Lower lobe of right lung (tissue), 2 donors: ENCODE measurements around the gene SEMA5A. TPM values are rescaled to one million over a fixed set of nuclear protein-coding genes. Genes with fewer than 3 reads are reported as not detected.

ENCODE experiments used
- ATAC-seq, 2 donors: fragments of 200-7000 bp; cut with Tn5 transposase; one replicate each; pipeline ENCODE4 v1.9.1; 2020 to 2022; ENCODE audit warnings: mild to moderate bottlenecking in 2 of 2, moderate library complexity in 2 of 2
- DNase-seq: peaks from one replicate; pipeline ENCODE4 v3.0.0-alpha.2; 2020
- H3K27ac ChIP-seq: fragments of 200-600 bp; one replicate; pipeline ENCODE4 v1.8.0; 2022
- H3K27me3 ChIP-seq: fragments of 200-600 bp; one replicate; pipeline ENCODE4 v1.8.0; 2022; ENCODE audit warnings: low read depth
- H3K36me3 ChIP-seq: fragments of 200-600 bp; one replicate; pipeline ENCODE4 v1.8.0; 2022; ENCODE audit warnings: mild to moderate bottlenecking
- H3K4me1 ChIP-seq: fragments of 200-600 bp; one replicate; pipeline ENCODE4 v1.8.0; 2022
- H3K4me3 ChIP-seq: fragments of 200-600 bp; one replicate; pipeline ENCODE4 v1.8.0; 2022; ENCODE audit warnings: mild to moderate bottlenecking
- H3K9me3 ChIP-seq: fragments of 200-600 bp; one replicate; pipeline ENCODE4 v1.8.0; 2022
- intact Hi-C: fragments of 100-400 bp; cut with DNase I; formaldehyde crosslinking; loops from one replicate; pipeline ENCODE4 v1.11.0; 2022
- total RNA-seq: library from RNA; stranded (reverse); fragmentation: NEBNext Ultra II Directional; extraction: Animal tissue kit (Norgen Biotek cat#: 25700); gene quantifications from one replicate; pipeline ENCODE4 v1.2.1, GENCODE V29; 2021
- TF ChIP-seq, protein P1 (sequence below): fragments of 200-600 bp; IDR thresholded peaks from one replicate; pipeline ENCODE4 v1.8.0; 2022; ENCODE audit warnings: antibody characterized with exemption, mild to moderate bottlenecking
- donor health status: DM: no; HTN: yes; CAD: no; lungs with severe emphysema.

SEMA5A gene
- total RNA-seq, 1 donor from 2014 or later = 29.3 TPM

GRCh38 chr5:9399094-9399493, 146.8 kb downstream of the SEMA5A start:
- Histone ChIP-seq H3K4me3 (no peak overlapping the region), H3K36me3 (no peaks in the 10 kb centered on the region), H3K27me3 (no peaks in the 10 kb centered on the region), H3K9me3 (no peaks in the 10 kb centered on the region), H3K4me1 (no peaks in the 10 kb centered on the region), H3K27ac (no peak overlapping the region)
- intact Hi-C loops = no loop called here
- no peak for DNase-seq
- no peak for ATAC-seq
- TF ChIP-seq, protein P1, sequence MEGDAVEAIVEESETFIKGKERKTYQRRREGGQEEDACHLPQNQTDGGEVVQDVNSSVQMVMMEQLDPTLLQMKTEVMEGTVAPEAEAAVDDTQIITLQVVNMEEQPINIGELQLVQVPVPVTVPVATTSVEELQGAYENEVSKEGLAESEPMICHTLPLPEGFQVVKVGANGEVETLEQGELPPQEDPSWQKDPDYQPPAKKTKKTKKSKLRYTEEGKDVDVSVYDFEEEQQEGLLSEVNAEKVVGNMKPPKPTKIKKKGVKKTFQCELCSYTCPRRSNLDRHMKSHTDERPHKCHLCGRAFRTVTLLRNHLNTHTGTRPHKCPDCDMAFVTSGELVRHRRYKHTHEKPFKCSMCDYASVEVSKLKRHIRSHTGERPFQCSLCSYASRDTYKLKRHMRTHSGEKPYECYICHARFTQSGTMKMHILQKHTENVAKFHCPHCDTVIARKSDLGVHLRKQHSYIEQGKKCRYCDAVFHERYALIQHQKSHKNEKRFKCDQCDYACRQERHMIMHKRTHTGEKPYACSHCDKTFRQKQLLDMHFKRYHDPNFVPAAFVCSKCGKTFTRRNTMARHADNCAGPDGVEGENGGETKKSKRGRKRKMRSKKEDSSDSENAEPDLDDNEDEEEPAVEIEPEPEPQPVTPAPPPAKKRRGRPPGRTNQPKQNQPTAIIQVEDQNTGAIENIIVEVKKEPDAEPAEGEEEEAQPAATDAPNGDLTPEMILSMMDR = no peak

DNA sequence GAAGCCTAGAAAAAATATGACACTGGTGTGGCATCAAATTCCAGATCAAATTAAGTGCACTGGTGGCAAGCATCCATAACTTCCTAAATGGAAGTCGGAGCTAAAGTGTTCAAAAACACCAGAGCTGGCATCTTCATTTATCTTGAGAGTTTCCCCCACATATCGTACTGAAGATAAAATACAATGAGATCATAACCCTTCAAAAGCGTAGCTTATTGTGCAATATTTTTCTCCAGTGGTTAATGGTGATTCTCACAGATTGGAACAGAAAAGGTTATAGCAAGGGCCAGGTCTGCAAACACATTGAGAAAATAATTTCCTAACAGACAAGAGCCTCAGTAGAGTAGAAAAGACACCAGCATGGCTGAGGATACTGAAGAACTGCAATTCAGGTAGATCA, 147.6 kb downstream of the SEMA5A start:
- Histone ChIP-seq H3K27me3 (no peaks in the 10 kb centered on the region), H3K36me3 (no peaks in the 10 kb centered on the region), H3K27ac (no peak overlapping the region), H3K9me3 (no peaks in the 10 kb centered on the region), H3K4me1 (no peaks in the 10 kb centered on the region), H3K4me3 (no peak overlapping the region)
- no peak for ATAC-seq
- DNase-seq = no peak
- TF ChIP-seq, protein P1 = no peak
- intact Hi-C loops = no loop called here

GRCh38 chr5:9396285-9396770, 149.5 kb downstream of the SEMA5A start:
- intact Hi-C loops = no loop called here
- Histone ChIP-seq H3K27ac (no peak overlapping the region), H3K27me3 (no peaks in the 10 kb centered on the region), H3K9me3 (no peaks in the 10 kb centered on the region), H3K36me3 (no peaks in the 10 kb centered on the region), H3K4me1 (no peaks in the 10 kb centered on the region), H3K4me3 (no peak overlapping the region)
- TF ChIP-seq, protein P1 = no peak
- no peak for DNase-seq
- ATAC-seq = no peak

- DNase-seq (no peak), ATAC-seq (no peak)
- no peak overlapping the region for H3K27ac ChIP-seq
- no peaks in the 10 kb centered on the region for H3K9me3 ChIP-seq
- H3K4me1 ChIP-seq = no peaks in the 10 kb centered on the region
- TF ChIP-seq, protein P1 = no peak
- no peaks in the 10 kb centered on the region for H3K36me3 ChIP-seq
- H3K4me3 ChIP-seq = no peak overlapping the region
- no peaks in the 10 kb centered on the region for H3K27me3 ChIP-seq
- intact Hi-C loops = no loop called here
These were observed 150.2 kb downstream of the SEMA5A start for GRCh38 chr5:9395706-9396105.

- intact Hi-C loops = no loop called here
- DNase-seq (no peak), ATAC-seq (no peak)
- H3K27ac ChIP-seq = no peak overlapping the region
- H3K4me1 ChIP-seq = no peaks in the 10 kb centered on the region
- H3K36me3 ChIP-seq = no peaks in the 10 kb centered on the region
- H3K9me3 ChIP-seq = no peaks in the 10 kb centered on the region
- TF ChIP-seq, protein P1 = no peak
- no peaks in the 10 kb centered on the region for H3K27me3 ChIP-seq
- no peak overlapping the region for H3K4me3 ChIP-seq
These were observed 151.7 kb downstream of the SEMA5A start for GRCh38 chr5:9394221-9394620.

- intact Hi-C loops = no loop called here
These were observed 153.2 kb downstream of the SEMA5A start for GRCh38 chr5:9392625-9393024.

More at GRCh38 chr5:9392625-9393024, 153.2 kb downstream of the SEMA5A start:
- no peak for DNase-seq
- H3K27me3 ChIP-seq = no peaks in the 10 kb centered on the region
- no peaks in the 10 kb centered on the region for H3K9me3 ChIP-seq
- H3K36me3 ChIP-seq = no peaks in the 10 kb centered on the region
- TF ChIP-seq, protein P1 = no peak
- ATAC-seq = no peak
- H3K27ac ChIP-seq = no peak overlapping the region
- no peaks in the 10 kb centered on the region for H3K4me1 ChIP-seq
- H3K4me3 ChIP-seq = no peak overlapping the region
